Neural cell (in vitro differentiated cells): ENCODE data around the gene ZNF85.

Experiments
- EZH2 ChIP-seq: fragments of 200-600, 300-800 bp; shearing (Covaris generic), sonication (generic); IDR thresholded peaks from 2 replicates; pipeline ENCODE4 v1.6.1; 2014; ENCODE audit warnings: antibody characterized with exemption, low read length, borderline replicate concordance, mild to moderate bottlenecking; ENCODE audit not compliant: insufficient read depth, poor library complexity, severe bottlenecking
- RAD21 ChIP-seq: fragments of 450-650 bp; conservative IDR thresholded peaks from 2 replicates; pipeline ENCODE4 v1.6.1; 2014; ENCODE audit warnings: antibody characterized with exemption, mild to moderate bottlenecking, moderate library complexity
- SMC3 ChIP-seq: fragments of 450-650 bp; conservative IDR thresholded peaks from 2 replicates; pipeline ENCODE4 v1.6.1; 2014; ENCODE audit warnings: antibody characterized with exemption, mild to moderate bottlenecking, moderate library complexity; ENCODE audit not compliant: poor library complexity
- TF ChIP-seq, protein P1 (sequence below): fragments of 450-650 bp; IDR thresholded peaks from 2 replicates; pipeline ENCODE4 v1.5.1; 2014; ENCODE audit warnings: antibody characterized with exemption, mild to moderate bottlenecking, moderate library complexity; ENCODE audit not compliant: poor library complexity, severe bottlenecking

DNA sequence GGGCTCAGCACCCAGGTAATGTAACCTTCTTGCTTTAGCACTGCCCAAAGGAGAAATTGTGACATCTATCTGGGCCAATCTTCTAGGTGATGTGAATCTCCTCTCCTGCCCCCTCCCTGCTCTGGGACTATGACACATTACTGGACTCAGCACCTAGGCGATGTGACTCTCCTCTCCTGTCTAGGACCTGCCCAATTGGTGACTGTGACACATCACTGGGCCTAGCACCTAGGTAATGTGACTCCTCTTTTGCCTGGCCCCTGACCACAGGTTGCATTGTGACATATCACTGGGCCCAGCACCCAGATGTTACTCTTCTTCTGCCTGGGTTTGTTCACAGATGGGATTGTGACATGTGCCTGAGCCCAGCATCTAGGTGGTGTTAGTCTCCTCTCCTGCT is 45.0 kb downstream of the ZNF85 start:
- TF ChIP-seq, protein P1, sequence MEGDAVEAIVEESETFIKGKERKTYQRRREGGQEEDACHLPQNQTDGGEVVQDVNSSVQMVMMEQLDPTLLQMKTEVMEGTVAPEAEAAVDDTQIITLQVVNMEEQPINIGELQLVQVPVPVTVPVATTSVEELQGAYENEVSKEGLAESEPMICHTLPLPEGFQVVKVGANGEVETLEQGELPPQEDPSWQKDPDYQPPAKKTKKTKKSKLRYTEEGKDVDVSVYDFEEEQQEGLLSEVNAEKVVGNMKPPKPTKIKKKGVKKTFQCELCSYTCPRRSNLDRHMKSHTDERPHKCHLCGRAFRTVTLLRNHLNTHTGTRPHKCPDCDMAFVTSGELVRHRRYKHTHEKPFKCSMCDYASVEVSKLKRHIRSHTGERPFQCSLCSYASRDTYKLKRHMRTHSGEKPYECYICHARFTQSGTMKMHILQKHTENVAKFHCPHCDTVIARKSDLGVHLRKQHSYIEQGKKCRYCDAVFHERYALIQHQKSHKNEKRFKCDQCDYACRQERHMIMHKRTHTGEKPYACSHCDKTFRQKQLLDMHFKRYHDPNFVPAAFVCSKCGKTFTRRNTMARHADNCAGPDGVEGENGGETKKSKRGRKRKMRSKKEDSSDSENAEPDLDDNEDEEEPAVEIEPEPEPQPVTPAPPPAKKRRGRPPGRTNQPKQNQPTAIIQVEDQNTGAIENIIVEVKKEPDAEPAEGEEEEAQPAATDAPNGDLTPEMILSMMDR, result no peak
- TF ChIP-seq SMC3 (no peak), RAD21 (no peak), EZH2 (no peak)
